Keratinocyte (primary cell): ENCODE results near the gene SLC35B3. TPM values are rescaled to one million over a fixed set of nuclear protein-coding genes. Genes with fewer than 3 reads are reported as not detected.

ENCODE experiments used
- DNase-seq: peaks from one replicate; pipeline ENCODE4 v3.0.0-alpha.2; 2011; ENCODE audit warnings: low read depth, missing footprints, low spot score
- FAIRE-seq: peaks from 2 replicates; lab custom pipeline; 2011; peaks lifted over from hg19 to GRCh38; lab: Jason Lieb, UNC
- H2AFZ ChIP-seq: 2 replicates; pipeline ENCODE4 v1.6.0; 2012; ENCODE audit warnings: low read length, control low read depth, inconsistent platforms; ENCODE audit not compliant: control insufficient read depth
- H3K27ac ChIP-seq: 2 replicates; pipeline ENCODE4 v1.5.1; 2011; ENCODE audit warnings: low read length; ENCODE audit not compliant: control insufficient read depth, insufficient read depth
- H3K27me3 ChIP-seq: 3 replicates; pipeline ENCODE4 v1.6.0; 2011; ENCODE audit warnings: low read length; ENCODE audit not compliant: control insufficient read depth, insufficient read depth; ENCODE audit errors: extremely low read depth
- H3K36me3 ChIP-seq, 2 experiments: 2 replicates in 1 of 2; 3 replicates in 1 of 2; pipeline ENCODE4 v1.5.1; 2011; ENCODE audit warnings: low read length in 2 of 2, mild to moderate bottlenecking in 1 of 2; ENCODE audit not compliant: control insufficient read depth in 2 of 2, insufficient read depth in 2 of 2; ENCODE audit errors: extremely low read depth in 1 of 2
- H3K4me1 ChIP-seq: 3 replicates; pipeline ENCODE4 v1.5.1; 2011; ENCODE audit warnings: low read length; ENCODE audit not compliant: control insufficient read depth, insufficient read depth; ENCODE audit errors: extremely low read depth
- H3K4me2 ChIP-seq: 3 replicates; pipeline ENCODE4 v1.6.0; 2011; ENCODE audit warnings: low read depth, low read length; ENCODE audit not compliant: control insufficient read depth, insufficient read depth; ENCODE audit errors: extremely low read depth
- H3K4me3 ChIP-seq, 3 experiments: fragments of 200-600 bp in 1 of 3; sonication (generic) in 1 of 3; 2 replicates in 2 of 3; 3 replicates in 1 of 3; pipeline ENCODE4 v1.5.1; 2011 to 2016; ENCODE audit warnings: low read length in 3 of 3, mild to moderate bottlenecking in 3 of 3, control low read depth in 2 of 3, inconsistent platforms in 1 of 3, low read depth in 1 of 3, mixed read lengths in 1 of 3, mixed run types in 1 of 3, moderate library complexity in 1 of 3; ENCODE audit not compliant: control insufficient read depth in 2 of 3, insufficient read depth in 2 of 3; ENCODE audit errors: extremely low read depth in 1 of 3
- H3K79me2 ChIP-seq: 2 replicates; pipeline ENCODE4 v1.6.0; 2012; ENCODE audit warnings: low read length; ENCODE audit not compliant: control insufficient read depth, insufficient read depth
- H3K9ac ChIP-seq: 3 replicates; pipeline ENCODE4 v1.6.0; 2011; ENCODE audit warnings: low read length; ENCODE audit not compliant: control insufficient read depth, insufficient read depth; ENCODE audit errors: extremely low read depth
- H3K9me1 ChIP-seq: 3 replicates; pipeline ENCODE4 v1.6.0; 2011; ENCODE audit warnings: low read length; ENCODE audit not compliant: control insufficient read depth, insufficient read depth; ENCODE audit errors: extremely low read depth
- H3K9me3 ChIP-seq: 2 replicates; pipeline ENCODE4 v1.5.1; 2012; ENCODE audit warnings: low read depth, low read length; ENCODE audit not compliant: control insufficient read depth
- H4K20me1 ChIP-seq: 3 replicates; pipeline ENCODE4 v1.6.0; 2011; ENCODE audit warnings: low read length; ENCODE audit not compliant: control insufficient read depth, insufficient read depth; ENCODE audit errors: extremely low read depth
- CTCF ChIP-seq, 3 experiments: IDR thresholded peaks in 1 of 3; conservative IDR thresholded peaks in 1 of 3; optimal IDR thresholded peaks in 1 of 3; 2 replicates in 2 of 3; 3 replicates in 1 of 3; pipeline versions ENCODE3 to v1.5.1; 2011; ENCODE audit warnings: low read length in 3 of 3, mild to moderate bottlenecking in 3 of 3, moderate library complexity in 2 of 3, control low read depth in 1 of 3, inconsistent platforms in 1 of 3; ENCODE audit not compliant: insufficient read depth in 2 of 3; ENCODE audit errors: extremely low read depth in 1 of 3
- EZH2 ChIP-seq: IDR thresholded peaks from one replicate; pipeline ENCODE4 v1.6.1; 2012; ENCODE audit warnings: inconsistent platforms, mild to moderate bottlenecking, low read length, moderate library complexity
- dilution Hi-C: fragments of 300-500 bp; cut with MboI; formaldehyde crosslinking; loops from one replicate; pipeline ENCODE4 v1.7.0; 2020; ENCODE audit warnings: low sequenced_read_pairs; ENCODE audit not compliant: extremely low pct_ligation_motif_present
- polyA plus RNA-seq, 5 experiments: library from polyadenylated mRNA; depleted of rRNA in 3 of 5; stranded (reverse) in 3 of 5; stranded (forward) in 1 of 5; unstranded in 1 of 5; fragments of >200 nt; gene quantifications; 1 replicate in 1 of 5; 2 replicates in 3 of 5; 3 replicates in 1 of 5; pipeline versions ENCODE4 v1.2.1 to v1.2.3, GENCODE V29; 2011 to 2012; ENCODE audit warnings: missing spikeins in 2 of 5, low read depth in 1 of 5, low replicate concordance in 1 of 5

Gene SLC35B3
- polyA plus RNA-seq, 1 donor (not counting 4 experiments of a cell fraction or from before 2014, with no cell fraction given) = 30.6 TPM

DNA sequence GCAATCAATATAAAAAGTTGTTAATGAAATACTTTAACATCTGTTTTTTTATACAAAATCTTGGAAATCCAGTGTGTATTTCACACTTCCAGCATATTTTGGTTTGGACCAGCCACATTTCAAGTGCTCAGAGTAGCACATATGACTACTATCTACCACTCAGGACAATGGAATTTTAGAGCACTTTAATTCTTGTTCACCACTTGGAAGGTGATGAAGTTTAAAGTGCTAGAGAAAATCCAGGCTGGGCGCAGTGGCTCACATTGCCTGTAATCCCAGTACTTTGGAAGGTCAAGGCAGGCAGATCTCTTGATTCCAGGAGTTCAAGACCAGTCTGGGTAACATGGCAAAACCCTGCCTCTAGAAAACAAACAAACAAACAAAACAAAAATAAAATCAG is 6.1 kb upstream of the SLC35B3 start:
- H2AFZ ChIP-seq = no peak overlapping the region
- no peak overlapping the region for H3K4me3 ChIP-seq
- no peaks in the 10 kb centered on the region for H4K20me1 ChIP-seq
- H3K9me3 ChIP-seq = no peaks in the 10 kb centered on the region
- H3K9ac ChIP-seq = no peak overlapping the region
- H3K79me2 ChIP-seq = no peaks in the 10 kb centered on the region
- FAIRE-seq (no peak), DNase-seq (no peak)
- no peaks in the 10 kb centered on the region for H3K27me3 ChIP-seq
- H3K4me2 ChIP-seq = no peak overlapping the region
- no peak for TF ChIP-seq EZH2
- no peak for TF ChIP-seq CTCF (optimal IDR thresholded peaks at IDR 0.05 in 1 of 3, IDR thresholded peaks at IDR 0.05 in 1 of 3, conservative IDR thresholded peaks at IDR 0.05 in 1 of 3; ENCODE audit: extremely low read depth in 1 of 3, insufficient read depth in 2 of 3, low read length in 3 of 3)
- no peaks in the 10 kb centered on the region for H3K36me3 ChIP-seq
- dilution Hi-C loops = no loop called here
- H3K9me1 ChIP-seq = no peaks in the 10 kb centered on the region
- H3K4me1 ChIP-seq = peaks cover 2% of the 10 kb centered on the region
- no peak overlapping the region for H3K27ac ChIP-seq

DNA sequence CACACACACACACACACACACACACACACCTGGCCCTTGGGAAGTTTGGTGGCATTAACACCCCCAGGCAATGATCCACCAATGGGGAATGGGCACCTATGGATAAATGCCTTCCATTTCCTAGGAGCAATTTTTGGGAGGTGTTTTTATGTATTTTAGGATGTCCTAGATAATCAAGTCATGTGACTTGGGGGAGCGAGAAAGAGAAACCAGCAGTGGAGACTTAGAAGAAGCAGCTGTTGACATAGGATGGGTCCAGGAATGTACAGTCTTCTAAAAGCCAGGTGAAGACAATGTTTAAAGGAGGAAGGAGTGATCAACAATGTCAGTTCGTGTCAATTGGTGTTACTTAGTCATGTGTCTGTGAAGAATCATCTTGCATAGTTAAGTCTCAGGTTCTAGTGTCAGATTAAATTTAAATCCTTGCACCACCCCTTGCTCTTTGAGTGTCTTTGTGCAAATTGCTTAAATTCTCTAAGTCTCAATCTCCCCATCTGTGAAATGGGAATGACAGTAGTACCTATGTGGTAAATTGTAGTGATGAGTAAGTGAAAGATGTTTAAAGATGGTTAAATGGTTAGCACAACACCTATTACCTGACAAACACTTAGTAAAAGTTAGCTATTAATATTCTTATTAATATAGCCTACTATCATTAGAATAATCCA is 4.4 kb upstream of the SLC35B3 start:
- H3K4me2 ChIP-seq = no peak overlapping the region
- H3K9me3 ChIP-seq = no peaks in the 10 kb centered on the region
- H3K9ac ChIP-seq = no peak overlapping the region
- H3K36me3 ChIP-seq = no peaks in the 10 kb centered on the region
- dilution Hi-C loops = no loop called here
- H3K4me3 ChIP-seq = no peak overlapping the region
- H3K4me1 ChIP-seq = peaks cover 8% of the 10 kb centered on the region
- peaks cover 9% of the 10 kb centered on the region for H3K79me2 ChIP-seq
- H3K27me3 ChIP-seq = no peaks in the 10 kb centered on the region
- no peak for TF ChIP-seq EZH2
- TF ChIP-seq CTCF (optimal IDR thresholded peaks at IDR 0.05 in 1 of 3, IDR thresholded peaks at IDR 0.05 in 1 of 3, conservative IDR thresholded peaks at IDR 0.05 in 1 of 3; ENCODE audit: extremely low read depth in 1 of 3, insufficient read depth in 2 of 3, low read length in 3 of 3) = no peak
- FAIRE-seq (no peak), DNase-seq (no peak)
- no peaks in the 10 kb centered on the region for H3K9me1 ChIP-seq
- H4K20me1 ChIP-seq = no peaks in the 10 kb centered on the region
- no peak overlapping the region for H3K27ac ChIP-seq
- H2AFZ ChIP-seq = no peak overlapping the region
